B cell (primary cell): ENCODE results near the gene SH3GL1. TPM values are rescaled to one million over a fixed set of nuclear protein-coding genes. Genes with fewer than 3 reads are reported as not detected.

Experiments
- ATAC-seq: fragments of 200-7000 bp; cut with Tn5 transposase; one replicate; pipeline ENCODE4 v1.10.0; 2021; ENCODE audit warnings: low read depth, mild to moderate bottlenecking, moderate number of reproducible peaks, moderate library complexity
- CTCF ChIA-PET: fragments of 350-600 bp; sonication (Branson Sonifier 250); formaldehyde crosslinking; loops from one replicate; lab custom pipeline; 2021; ENCODE audit warnings: antibody characterized with exemption, inconsistent platforms; lab: Charles Lee
- POLR2A ChIA-PET: fragments of 350-600 bp; sonication (Branson Sonifier 250); formaldehyde crosslinking; loops from one replicate; lab custom pipeline; 2021; ENCODE audit warnings: antibody characterized with exemption; lab: Charles Lee
- DNase-seq: peaks from one replicate; pipeline ENCODE4 v3.0.0; 2013
- H2AFZ ChIP-seq: 2 replicates; pipeline ENCODE4 v1.6.1; 2012; ENCODE audit warnings: mild to moderate bottlenecking, low read depth, low read length; ENCODE audit not compliant: insufficient read depth, poor library complexity, severe bottlenecking
- H3K27ac ChIP-seq, 2 donors: 1 replicate in 1 of 2; 2 replicates in 1 of 2; pipeline ENCODE4 v1.5.1; 2012 to 2013; ENCODE audit warnings: low read length in 2 of 2, mild to moderate bottlenecking in 2 of 2, moderate library complexity in 1 of 2
- H3K27me3 ChIP-seq, 4 experiments: fragments of 200-600 bp in 1 of 4; sonication (generic) in 1 of 4; replicated peaks in 1 of 4; 1 replicate in 2 of 4; 2 replicates in 2 of 4; pipeline versions ENCODE4 v1.6.1 to v1.7.0; 2013 to 2016; ENCODE audit warnings: low read length in 3 of 4, mild to moderate bottlenecking in 2 of 4, mixed read lengths in 1 of 4, moderate library complexity in 1 of 4; ENCODE audit not compliant: insufficient read depth in 4 of 4, control insufficient read depth in 3 of 4; ENCODE audit errors: control extremely low read depth in 1 of 4
- H3K36me3 ChIP-seq, 2 experiments: replicated peaks in 1 of 2; 1 replicate in 1 of 2; 2 replicates in 1 of 2; pipeline versions ENCODE4 v1.6.1 to v1.7.1; 2013; ENCODE audit warnings: low read length in 1 of 2; ENCODE audit not compliant: insufficient read depth in 2 of 2, control insufficient read depth in 1 of 2; ENCODE audit errors: control extremely low read depth in 1 of 2, extremely low read depth in 1 of 2
- H3K4me1 ChIP-seq, 2 donors: fragments of 200-600 bp in 1 of 2; sonication (generic) in 1 of 2; 1 replicate in 1 of 2; 2 replicates in 1 of 2; pipeline versions ENCODE4 v1.5.1 to v1.6.1; 2013 to 2017; ENCODE audit warnings: low read length in 2 of 2; ENCODE audit not compliant: control insufficient read depth in 2 of 2, insufficient read depth in 2 of 2
- H3K4me2 ChIP-seq: replicated peaks from 2 replicates; pipeline ENCODE3; 2012; ENCODE audit warnings: mild to moderate bottlenecking, low read depth, low read length; ENCODE audit not compliant: poor library complexity, severe bottlenecking
- H3K4me3 ChIP-seq, 5 experiments: fragments of 200-600 bp in 1 of 5; sonication (generic) in 1 of 5; 1 replicate in 3 of 5; 2 replicates in 2 of 5; pipeline versions ENCODE4 v1.5.1 to v1.7.0; 2011 to 2016; ENCODE audit warnings: low read length in 4 of 5, mild to moderate bottlenecking in 4 of 5, low read depth in 2 of 5, control low read depth in 1 of 5, moderate library complexity in 1 of 5; ENCODE audit not compliant: insufficient read depth in 1 of 5; ENCODE audit errors: control extremely low read depth in 1 of 5, extremely low read depth in 1 of 5
- H3K79me2 ChIP-seq: fragments of 200-600 bp; sonication (generic); one replicate; pipeline ENCODE4 v1.6.0; 2016; ENCODE audit warnings: low read length; ENCODE audit not compliant: control insufficient read depth, insufficient read depth
- H3K9ac ChIP-seq: fragments of 200-600 bp; sonication (generic); 2 replicates; pipeline ENCODE4 v1.6.1; 2017; ENCODE audit warnings: mild to moderate bottlenecking, low read length, moderate library complexity
- H3K9me3 ChIP-seq, 3 donors: one replicate each; pipeline versions ENCODE4 v1.6.1 to v1.7.1; 2013; ENCODE audit warnings: low read length in 2 of 3; ENCODE audit not compliant: control insufficient read depth in 2 of 3, insufficient read depth in 1 of 3; ENCODE audit errors: control extremely low read depth in 1 of 3
- H4K20me1 ChIP-seq: 2 replicates; pipeline ENCODE4 v1.6.0; 2012; ENCODE audit warnings: mild to moderate bottlenecking, low read length; ENCODE audit not compliant: insufficient read depth, control insufficient read depth, poor library complexity, severe bottlenecking
- H3K27ac Mint-ChIP-seq: one replicate; pipeline ENCODE4 v1.8.0; 2021; ENCODE audit warnings: mixed read lengths
- H3K27me3 Mint-ChIP-seq: one replicate; pipeline ENCODE4 v1.8.0; 2021; ENCODE audit warnings: mixed read lengths
- H3K4me1 Mint-ChIP-seq: one replicate; pipeline ENCODE4 v1.8.0; 2021; ENCODE audit warnings: mixed read lengths
- H3K4me3 Mint-ChIP-seq: one replicate; pipeline ENCODE4 v1.8.0; 2021; ENCODE audit warnings: mixed read lengths
- H3K9me3 Mint-ChIP-seq: one replicate; pipeline ENCODE4 v1.8.0; 2022; ENCODE audit warnings: mixed read lengths; ENCODE audit not compliant: insufficient read depth
- CTCF ChIP-seq: fragments of 200-600 bp; IDR thresholded peaks from one replicate; pipeline ENCODE4 v1.8.0; 2022; ENCODE audit warnings: antibody characterized with exemption, mild to moderate bottlenecking
- EZH2 ChIP-seq: IDR thresholded peaks from 2 replicates; pipeline ENCODE4 v1.6.1; 2012; ENCODE audit warnings: borderline replicate concordance, low read depth, mild to moderate bottlenecking, moderate library complexity, low read length; ENCODE audit not compliant: insufficient read depth, poor library complexity, severe bottlenecking
- WGBS: methylation state at CpG from one replicate; pipeline ENCODE4 v1.1.5; 2013; ENCODE audit warnings: missing lambda C conversion rate; ENCODE audit not compliant: insufficient coverage; 5-methylcytosine and 5-hydroxymethylcytosine counted together
- intact Hi-C: fragments of 100-400 bp; cut with micrococcal nuclease; formaldehyde crosslinking; loops from one replicate; pipeline ENCODE4 v1.10.0; 2022
- polyA plus RNA-seq: library from polyadenylated mRNA; depleted of rRNA; stranded (reverse); fragments of >200 nt; gene quantifications from 2 replicates; pipeline ENCODE4 v1.2.3, GENCODE V29; 2012
- total RNA-seq, 2 donors: library from RNA; stranded (reverse); fragments of 120-200 nt in 1 of 2; gene quantifications; 1 replicate in 1 of 2; 2 replicates in 1 of 2; pipeline versions ENCODE4 v1.2.3 to v1.2.4, GENCODE V29; 2013 to 2022

Gene SH3GL1
- total and polyA plus RNA-seq, 2 donors (not counting 1 experiment from before 2014, with no cell fraction given) = 37.2 to 42.4 TPM

GRCh38 chr19:4393947-4394590 is 6.3 kb downstream of the SH3GL1 start:
- peaks cover 99% of the 10 kb centered on the region for H3K79me2 ChIP-seq
- intact Hi-C loops = no loop called here
- Mint-ChIP-seq H3K9me3 (no peaks in the 10 kb centered on the region), H3K4me1 (peaks cover 52% of the 10 kb centered on the region), H3K27me3 (no peaks in the 10 kb centered on the region), H3K27ac (no peak overlapping the region), H3K4me3 (no peak overlapping the region)
- CTCF ChIA-PET = interaction anchor here (0.6 to 0.9 kb wide), 3 partner anchors 42 to 1094 kb away, joined by 3 to 4 read pairs (median 3); no protein-coding TSS in a partner anchor
- H3K9ac ChIP-seq = no peak overlapping the region
- no peak for DNase-seq
- TF ChIP-seq CTCF = no peak
- no peak for TF ChIP-seq EZH2
- H3K36me3 ChIP-seq = peaks cover 1 to 27% of the 10 kb centered on the region in 2 experiments
- ATAC-seq = no peak
- H3K27me3 ChIP-seq = no peaks in the 10 kb centered on the region
- H3K4me1 ChIP-seq = peaks cover 6 to 20% of the 10 kb centered on the region in 2 donors
- no peak overlapping the region for H3K4me2 ChIP-seq
- H3K4me3 ChIP-seq = no peak overlapping the region
- no peak overlapping the region for H3K27ac ChIP-seq
- H4K20me1 ChIP-seq = peaks cover 97% of the 10 kb centered on the region
- H3K9me3 ChIP-seq = no peaks in the 10 kb centered on the region
- POLR2A ChIA-PET = interaction anchor here (0.6 kb wide), 1 partner anchor 8 kb away, joined by 4 read pairs; the partner anchor contains the start of gene CHAF1A
- whole genome bisulfite sequencing = 100% methylated on average over 3 of the region's 8 CpGs
- H2AFZ ChIP-seq = no peak overlapping the region
